WERI-Rb-1 (cell line): Measurements from ENCODE around the gene IPO4.
A peak's percentile ranks its signal among the peaks of the same experiment; 100 is the strongest.
"Not testable (repeated sequence)": the region's sequence is repeated elsewhere in the genome, so short reads cannot be mapped to it uniquely, and the experiment has no call there.

ENCODE experiments used
- DNase-seq: peaks from one replicate; pipeline ENCODE4 v3.0.0-alpha.2; 2020
- H3K27ac ChIP-seq: fragments of 250-450 bp; sonication (Bioruptor Pico); 2 replicates; pipeline ENCODE4 v1.5.1; 2020; ENCODE audit warnings: mild to moderate bottlenecking, moderate library complexity
- H3K27me3 ChIP-seq: fragments of 250-450 bp; sonication (Bioruptor Pico); 2 replicates; pipeline ENCODE4 v1.5.1; 2021; ENCODE audit warnings: mild to moderate bottlenecking, low read depth, moderate library complexity; ENCODE audit not compliant: insufficient read depth, severe bottlenecking
- H3K36me3 ChIP-seq: fragments of 250-450 bp; sonication (Bioruptor Pico); 2 replicates; pipeline ENCODE4 v1.5.1; 2020; ENCODE audit warnings: mild to moderate bottlenecking, moderate library complexity
- H3K4me3 ChIP-seq: 2 replicates; pipeline ENCODE4 v1.5.1; 2011; ENCODE audit warnings: low read depth, mild to moderate bottlenecking, control low read depth, low read length
- H3K9me3 ChIP-seq: fragments of 250-450 bp; sonication (Bioruptor Pico); 2 replicates; pipeline ENCODE4 v1.5.1; 2021; ENCODE audit warnings: mild to moderate bottlenecking, moderate library complexity; ENCODE audit not compliant: severe bottlenecking
- CTCF ChIP-seq: IDR thresholded peaks from 2 replicates; pipeline ENCODE4 v1.5.1; 2011; ENCODE audit warnings: low read depth, mild to moderate bottlenecking, control low read depth, inconsistent platforms, low read length

Gene IPO4

GRCh38 chr14:24204163-24205146, 15.8 kb upstream of the IPO4 start:
- no peak for DNase-seq
- TF ChIP-seq CTCF: no peak
- Histone ChIP-seq H3K9me3 (peaks cover 12% of the 10 kb centered on the region), H3K4me3 (no peak overlapping the region), H3K36me3 (peaks cover 52% of the 10 kb centered on the region), H3K27me3 (no peaks in the 10 kb centered on the region), H3K27ac (peak overlapping the region; percentile 40)

DNA sequence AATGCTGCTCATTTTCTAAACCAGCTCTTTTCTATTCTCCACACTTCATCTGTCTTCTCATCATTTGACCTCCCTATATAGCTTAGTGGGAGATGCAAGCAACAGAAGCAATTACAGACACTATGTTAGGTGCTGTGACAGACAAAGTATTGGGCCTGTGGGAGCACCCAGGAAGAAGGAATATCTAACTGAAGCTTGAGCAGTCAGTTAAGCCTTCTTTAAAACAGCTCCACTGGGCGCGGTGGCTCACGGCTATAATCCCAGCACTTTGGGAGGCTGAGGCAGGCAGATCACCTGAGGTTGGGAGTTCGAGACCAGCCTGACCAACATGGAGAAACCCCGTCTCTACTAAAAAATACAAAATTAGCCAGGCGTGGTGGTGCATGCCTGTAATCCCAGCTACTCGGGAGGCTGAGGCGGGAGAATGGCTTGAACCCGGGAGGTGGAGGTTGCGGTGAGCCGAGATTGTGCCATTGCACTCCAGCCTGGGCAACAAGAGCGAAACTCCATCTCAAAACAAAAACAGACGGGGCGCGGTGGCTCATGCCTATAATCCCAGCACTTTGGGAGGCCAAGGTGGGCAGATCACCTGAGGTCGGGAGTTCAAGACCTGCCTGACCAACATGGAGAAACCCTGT, 14.8 kb upstream of the IPO4 start:
- peaks cover 48% of the 10 kb centered on the region for H3K36me3 ChIP-seq
- H3K9me3 ChIP-seq: peaks cover 12% of the 10 kb centered on the region
- DNase-seq, H3K27me3 ChIP-seq, H3K4me3 ChIP-seq: not testable (repeated sequence)
- peak overlapping the region; percentile 40 for H3K27ac ChIP-seq

GRCh38 chr14:24202538-24202937, 13.9 kb upstream of the IPO4 start:
- not testable (repeated sequence) for H3K4me3 ChIP-seq, H3K27ac ChIP-seq, DNase-seq, H3K27me3 ChIP-seq
- H3K9me3 ChIP-seq: peaks cover 12% of the 10 kb centered on the region
- H3K36me3 ChIP-seq: peaks cover 40% of the 10 kb centered on the region

DNA sequence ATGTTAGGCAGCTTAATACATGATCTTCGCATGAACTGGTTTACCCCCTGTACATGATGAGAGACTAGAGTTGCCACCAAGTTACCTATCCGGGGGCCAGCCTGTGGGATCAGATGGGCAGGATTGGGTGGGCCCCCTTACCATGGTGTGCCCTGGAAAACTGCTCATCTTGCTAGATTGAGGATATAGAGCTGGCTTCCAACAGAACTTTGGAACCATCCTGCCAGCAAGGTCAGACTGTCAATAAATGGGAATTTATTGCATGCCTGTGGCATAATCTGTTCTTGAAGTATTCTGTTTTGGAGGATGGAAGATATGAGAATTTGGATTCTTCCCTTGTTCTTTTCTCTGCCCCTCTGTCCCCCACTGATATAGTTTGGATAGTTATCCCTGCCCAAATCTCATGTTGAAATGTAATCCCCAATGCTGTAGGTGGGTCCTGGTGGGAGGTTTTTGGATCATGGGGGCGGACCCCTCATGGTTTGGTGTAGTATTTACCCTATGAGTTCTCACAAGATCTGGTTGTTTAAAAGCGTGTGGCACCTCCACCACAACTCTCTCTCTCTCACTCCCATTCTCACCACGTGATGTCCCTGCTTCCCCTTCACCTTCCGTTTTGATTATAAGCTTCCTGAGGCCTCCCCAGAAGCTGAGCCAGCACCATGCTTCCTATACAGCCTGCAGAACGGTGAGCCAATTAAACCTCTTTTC, 10.4 kb upstream of the IPO4 start:
- no peak for TF ChIP-seq CTCF
- Histone ChIP-seq H3K4me3 (no peak overlapping the region), H3K27ac (no peak overlapping the region), H3K27me3 (no peaks in the 10 kb centered on the region), H3K9me3 (peaks cover 12% of the 10 kb centered on the region), H3K36me3 (peaks cover 27% of the 10 kb centered on the region)
- DNase-seq: no peak

DNA sequence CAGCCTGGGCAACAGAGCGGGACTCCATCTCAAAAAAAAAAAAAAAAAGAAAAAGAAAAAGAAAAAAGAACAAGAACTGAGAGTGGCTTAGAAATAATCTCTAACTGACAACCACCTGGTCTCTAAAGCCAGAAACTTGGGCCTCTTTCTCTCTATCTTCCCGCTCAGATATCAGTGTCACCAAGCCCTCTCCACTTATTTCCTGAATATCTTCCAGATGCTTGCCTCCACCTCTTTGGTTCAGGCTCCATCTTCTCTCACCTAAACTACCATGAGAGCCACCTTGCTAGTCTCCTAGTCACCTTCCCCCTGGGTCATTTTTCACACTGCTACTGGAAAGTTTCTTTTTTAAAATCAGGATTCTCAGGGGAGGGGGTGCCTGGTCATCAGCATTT, 8.4 kb upstream of the IPO4 start:
- Histone ChIP-seq H3K27me3 (no peaks in the 10 kb centered on the region), H3K27ac (no peak overlapping the region), H3K36me3 (peaks cover 31% of the 10 kb centered on the region), H3K9me3 (peaks cover 7% of the 10 kb centered on the region), H3K4me3 (no peak overlapping the region)
- DNase-seq: no peak
- TF ChIP-seq CTCF: no peak

GRCh38 chr14:24196071-24197055, 7.7 kb upstream of the IPO4 start:
- H3K36me3 ChIP-seq: peaks cover 31% of the 10 kb centered on the region
- TF ChIP-seq CTCF: no peak
- no peak for DNase-seq
- H3K27me3 ChIP-seq: no peaks in the 10 kb centered on the region
- peak overlapping the region; percentile 50 for H3K4me3 ChIP-seq
- H3K9me3 ChIP-seq: peaks cover 3% of the 10 kb centered on the region
- H3K27ac ChIP-seq: peak overlapping the region; percentile 98
